Nephron (organoid): Measurements from ENCODE around the gene BHLHA15.

Experiments
- H3K27ac Mint-ChIP-seq, 3 experiments: 2 replicates each; pipeline ENCODE4 v1.8.0; 2020; ENCODE audit warnings: mixed read lengths in 3 of 3, mild to moderate bottlenecking in 2 of 3, moderate library complexity in 1 of 3
- H3K27me3 Mint-ChIP-seq: 2 replicates; pipeline ENCODE4 v1.8.0; 2021; ENCODE audit warnings: low read depth, mild to moderate bottlenecking, moderate library complexity, mixed read lengths
- H3K36me3 Mint-ChIP-seq: 2 replicates; pipeline ENCODE4 v1.8.0; 2020; ENCODE audit warnings: low read depth, mixed read lengths
- H3K4me1 Mint-ChIP-seq: 2 replicates; pipeline ENCODE4 v1.8.0; 2020; ENCODE audit warnings: mixed read lengths
- H3K4me3 Mint-ChIP-seq, 3 experiments: 2 replicates each; pipeline ENCODE4 v1.8.0; 2020; ENCODE audit warnings: mild to moderate bottlenecking in 3 of 3, mixed read lengths in 3 of 3, moderate library complexity in 2 of 3
- H3K9me3 Mint-ChIP-seq: 2 replicates; pipeline ENCODE4 v1.8.0; 2020; ENCODE audit warnings: mixed read lengths
- CTCF ChIP-seq, 3 experiments: fragments of 200-600 bp; sonication (generic); IDR thresholded peaks; one replicate each; pipeline ENCODE4 v1.5.0; 2021; ENCODE audit warnings: antibody characterized with exemption in 3 of 3; ENCODE audit not compliant: unreplicated experiment in 3 of 3

Gene BHLHA15

DNA sequence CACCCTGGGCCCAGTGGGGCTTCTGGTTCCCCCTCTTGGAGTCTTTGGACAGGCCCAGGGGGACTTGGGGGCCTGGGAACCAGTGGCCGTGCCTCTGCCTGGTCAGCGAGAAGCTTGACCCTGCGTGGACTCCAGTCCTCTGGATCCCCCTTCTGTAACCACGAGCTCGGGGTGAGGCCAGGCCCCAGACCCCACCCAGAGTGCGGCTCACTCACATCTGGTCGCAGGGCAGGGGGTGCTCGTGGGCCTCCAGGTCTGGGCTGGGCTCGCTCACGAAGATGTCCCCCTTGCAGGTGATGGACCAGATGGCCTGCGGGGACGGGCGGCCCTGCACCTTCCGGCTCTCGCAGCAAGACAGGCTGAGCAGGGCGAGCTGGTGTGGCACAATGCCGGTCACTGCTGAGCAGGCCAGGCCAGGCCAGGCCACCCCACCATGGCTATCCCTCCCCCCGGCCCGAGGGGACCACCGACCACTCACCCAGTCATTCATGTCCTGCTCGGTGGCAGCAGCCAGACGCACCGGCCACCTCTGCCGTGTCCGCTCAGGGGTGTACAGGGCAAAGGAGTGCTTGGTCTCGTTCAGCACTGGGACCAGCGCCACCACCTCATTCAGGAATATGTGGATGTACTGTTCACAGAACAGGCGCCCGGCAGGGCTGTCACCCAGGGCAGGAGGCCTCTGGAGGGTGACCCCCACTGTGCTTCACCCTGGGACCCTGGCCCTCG is 19.7 kb downstream of the BHLHA15 start:
- H3K4me3 Mint-ChIP-seq: no peak overlapping the region
- H3K27me3 Mint-ChIP-seq: no peaks in the 10 kb centered on the region
- no peak for TF ChIP-seq CTCF (IDR thresholded peaks at IDR 0.05; ENCODE audit: unreplicated experiment in 3 of 3)
- H3K36me3 Mint-ChIP-seq: peaks cover 9% of the 10 kb centered on the region
- H3K4me1 Mint-ChIP-seq: no peaks in the 10 kb centered on the region
- no peak overlapping the region for H3K27ac Mint-ChIP-seq
- no peaks in the 10 kb centered on the region for H3K9me3 Mint-ChIP-seq

GRCh38 chr7:98231493-98232262 is 20.4 kb downstream of the BHLHA15 start:
- Mint-ChIP-seq H3K27me3 (no peaks in the 10 kb centered on the region), H3K4me1 (no peaks in the 10 kb centered on the region), H3K36me3 (peaks cover 4% of the 10 kb centered on the region), H3K9me3 (no peaks in the 10 kb centered on the region), H3K27ac (no peak overlapping the region), H3K4me3 (no peak overlapping the region)
- no peak for TF ChIP-seq CTCF (IDR thresholded peaks at IDR 0.05; ENCODE audit: unreplicated experiment in 3 of 3)

GRCh38 chr7:98232263-98232585 is 21.0 kb downstream of the BHLHA15 start:
- Mint-ChIP-seq H3K36me3 (peaks cover 4% of the 10 kb centered on the region), H3K27ac (no peak overlapping the region), H3K4me3 (no peak overlapping the region), H3K9me3 (no peaks in the 10 kb centered on the region), H3K4me1 (no peaks in the 10 kb centered on the region), H3K27me3 (no peaks in the 10 kb centered on the region)
- TF ChIP-seq CTCF (IDR thresholded peaks at IDR 0.05; ENCODE audit: unreplicated experiment in 3 of 3): no peak

DNA sequence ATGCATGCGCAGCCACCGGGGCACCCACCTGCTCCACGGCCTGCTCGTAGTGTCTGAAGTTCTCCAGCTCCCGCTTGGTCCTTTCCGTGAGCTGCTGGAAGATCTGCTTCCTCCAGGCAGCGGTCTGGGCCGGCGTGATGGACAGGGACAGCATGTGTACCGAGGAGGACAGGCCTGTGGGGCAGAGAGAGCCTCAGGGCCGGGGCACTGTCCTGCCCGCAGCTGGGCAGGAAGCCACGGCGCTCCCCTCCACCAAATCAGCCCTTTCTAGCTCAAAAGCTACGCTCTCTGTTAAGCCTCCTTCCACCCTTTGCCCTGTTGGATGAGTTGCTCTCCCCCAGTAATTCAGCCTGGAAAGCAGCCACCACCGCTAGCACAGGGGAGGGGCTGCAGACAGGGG is 21.6 kb downstream of the BHLHA15 start:
- Mint-ChIP-seq H3K4me3 (no peak overlapping the region), H3K4me1 (no peaks in the 10 kb centered on the region)

GRCh38 chr7:98233219-98234070 is 22.2 kb downstream of the BHLHA15 start:
- TF ChIP-seq CTCF (IDR thresholded peaks at IDR 0.05; ENCODE audit: unreplicated experiment in 3 of 3): no peak
- Mint-ChIP-seq H3K4me1 (no peaks in the 10 kb centered on the region), H3K27me3 (no peaks in the 10 kb centered on the region), H3K4me3 (no peak overlapping the region), H3K36me3 (peaks cover 5% of the 10 kb centered on the region), H3K9me3 (no peaks in the 10 kb centered on the region), H3K27ac (no peak overlapping the region)

More for the DNA sequence above, 21.6 kb downstream of the BHLHA15 start:
- H3K27ac Mint-ChIP-seq: no peak overlapping the region
- no peaks in the 10 kb centered on the region for H3K27me3 Mint-ChIP-seq
- TF ChIP-seq CTCF (IDR thresholded peaks at IDR 0.05; ENCODE audit: unreplicated experiment in 3 of 3): no peak
- H3K36me3 Mint-ChIP-seq: peaks cover 4% of the 10 kb centered on the region
- no peaks in the 10 kb centered on the region for H3K9me3 Mint-ChIP-seq
